ENCODE measurements around the gene C17orf100. TPM values are rescaled to one million over a fixed set of nuclear protein-coding genes. Genes with fewer than 3 reads are reported as not detected.

Gene C17orf100
- total RNA-seq, 1 experiment from 2014 or later, result 0.70 TPM

- Histone ChIP-seq H2AK5ac (ENCODE audit: insufficient read length, low read length) (no peak overlapping the region), H3K4me2 (ENCODE audit: insufficient read depth, insufficient read length, low read length) (no peak overlapping the region), H3K79me2 (ENCODE audit: insufficient read depth, low read length) (no peaks in the 10 kb centered on the region), H3K79me1 (ENCODE audit: insufficient read depth, low read depth, low read length, poor library complexity, severe bottlenecking) (peaks cover 3% of the 10 kb centered on the region), H2BK5ac (ENCODE audit: insufficient read length, low read length) (no peak overlapping the region), H2AFZ (ENCODE audit: low read length) (no peak overlapping the region), H2BK12ac (ENCODE audit: insufficient read length, low read depth, low read length) (no peak overlapping the region), H4K8ac (replicated peaks; ENCODE audit: insufficient read length, low read depth, low read length) (no peak overlapping the region), H3K9ac (ENCODE audit: extremely low read depth, insufficient read length, low read length) (no peak overlapping the region), H3K18ac (ENCODE audit: insufficient read length, low read depth, low read length) (no peak overlapping the region), H3T11ph (ENCODE audit: low read length) (no peak overlapping the region), H3K4me1 (ENCODE audit: insufficient read depth, low read length) (no peaks in the 10 kb centered on the region), H2BK120ac (ENCODE audit: low read depth, low read length, poor library complexity, severe bottlenecking) (no peak overlapping the region), H4K5ac (ENCODE audit: insufficient read length, low read depth, low read length) (no peak overlapping the region), H3K56ac (ENCODE audit: insufficient read length, low read depth, low read length) (no peak overlapping the region), H4K91ac (ENCODE audit: insufficient read length, low read depth, low read length) (no peak overlapping the region), H3K9me3 (ENCODE audit: control insufficient read depth, low read depth, low read length) (no peaks in the 10 kb centered on the region), H3K23ac (ENCODE audit: insufficient read length, low read depth, low read length) (no peak overlapping the region), H2BK20ac (ENCODE audit: low read depth, low read length, poor library complexity, severe bottlenecking) (no peak overlapping the region), H3K4ac (ENCODE audit: low read depth, low read length) (no peak overlapping the region), H4K20me1 (ENCODE audit: control insufficient read depth, insufficient read depth, insufficient read length) (no peaks in the 10 kb centered on the region), H3K23me2 (ENCODE audit: insufficient read length, low read depth, low read length, poor library complexity, severe bottlenecking) (no peaks in the 10 kb centered on the region), H2BK15ac (ENCODE audit: low read depth, low read length) (no peak overlapping the region), H3K27ac (ENCODE audit: insufficient read length, low read depth, low read length) (no peak overlapping the region), H3K14ac (ENCODE audit: insufficient read depth, low read length) (no peak overlapping the region), H3K27me3 (ENCODE audit: insufficient read depth, low read length) (no peaks in the 10 kb centered on the region)
- TF ChIP-seq CTCF (conservative IDR thresholded peaks at IDR 0.05), result no peak
- H3K4me3 Mint-ChIP-seq, result no peak overlapping the region
- no CpG with 5 or more reads among the region's 6 CpGs for WGBS (ENCODE audit: extremely low coverage, insufficient read length, low lambda C conversion rate)
- no peak overlapping the region for H3K27ac Mint-ChIP-seq
- no peaks in the 10 kb centered on the region for H3K4me1 Mint-ChIP-seq
- no peaks in the 10 kb centered on the region for H3K27me3 Mint-ChIP-seq (ENCODE audit: low read depth)
- peaks cover 7 to 69% (median 46%) of the 10 kb centered on the region in 3 experiments; a peak in 6 of 7 replicates for H3K36me3 Mint-ChIP-seq (ENCODE audit: insufficient read depth in 1 of 3, low read depth in 3 of 3)
- no peaks in the 10 kb centered on the region for H3K9me3 Mint-ChIP-seq
- DNase-seq, result no peak
These were observed 24.9 kb upstream of the C17orf100 start for GRCh38 chr17:6626616-6627015.

Data from H9 (cell line).